ENCODE data around the gene MATN4.

The MATN4 gene

GRCh38 chr20:45246109-45246508 is 62.0 kb downstream of the MATN4 start:
- no peak for DNase-seq

Measured in stimulated activated CD4-positive, alpha-beta T cell treated with anti-CD3 and anti-CD28 coated beads, Interleukin-4, amount 100 ng/mL, for 4 hours (primary cell).